ENCODE results near the gene TRMT112.

- TF ChIP-seq NFIC (IDR thresholded peaks at IDR 0.05) = no peak
- no peak for TF ChIP-seq TEAD4 (IDR thresholded peaks at IDR 0.05)
- TF ChIP-seq EP300 (IDR thresholded peaks at IDR 0.05; ENCODE audit: borderline replicate concordance) = no peak
- TF ChIP-seq TAF1 (IDR thresholded peaks at IDR 0.05; ENCODE audit: low read depth) = no peak
- no peak for TF ChIP-seq YY1 (IDR thresholded peaks at IDR 0.05; ENCODE audit: low read depth)
- no peak for TF ChIP-seq MAX (IDR thresholded peaks at IDR 0.05)
- no peak for TF ChIP-seq EGR1 (IDR thresholded peaks at IDR 0.05)
- no peak for TF ChIP-seq FOXM1 (IDR thresholded peaks at IDR 0.05; ENCODE audit: borderline replicate concordance, low read depth)
- no peak for TF ChIP-seq REST (IDR thresholded peaks at IDR 0.05; ENCODE audit: low read depth)
Measured at GRCh38 chr11:64292460-64293254, 24.7 kb downstream of the TRMT112 start.

Measured in Ishikawa (cell line).